Pancreas (tissue), 10 donors: ENCODE data around the gene ZNF740. TPM values are rescaled to one million over a fixed set of nuclear protein-coding genes. Genes with fewer than 3 reads are reported as not detected.
"Not testable (repeated sequence)": the region's sequence is repeated elsewhere in the genome, so short reads cannot be mapped to it uniquely, and the experiment has no call there.

Experiments used
- ATAC-seq, 4 donors: fragments of 200-7000 bp; cut with Tn5 transposase; one replicate each; pipeline versions ENCODE4 v1.8.0 to v1.9.1; 2020; ENCODE audit warnings: mild to moderate bottlenecking in 4 of 4, moderate library complexity in 4 of 4
- DNase-seq, 6 donors: peaks; one replicate each; pipeline ENCODE4 v3.0.0-alpha.2; 2020
- FAIRE-seq: peaks from 2 replicates; lab custom pipeline; 2012; peaks lifted over from hg19 to GRCh38; lab: Jason Lieb, UNC
- H3K27ac ChIP-seq, 4 donors: fragments of 200-600 bp; sonication (generic); 1 replicate in 3 of 4; 2 replicates in 1 of 4; pipeline versions ENCODE4 v1.5.0 to v1.8.0; 2020
- H3K27me3 ChIP-seq, 4 donors: fragments of 200-600 bp; one replicate each; pipeline ENCODE4 v1.8.0; 2021
- H3K36me3 ChIP-seq, 3 donors: fragments of 200-600 bp; sonication (generic) in 1 of 3; one replicate each; pipeline versions ENCODE4 v1.5.0 to v1.8.0; 2020 to 2021
- H3K4me1 ChIP-seq, 3 donors: fragments of 200-600 bp; one replicate each; pipeline ENCODE4 v1.8.0; 2021
- H3K4me3 ChIP-seq, 4 donors: fragments of 200-600 bp; sonication (generic) in 2 of 4; one replicate each; pipeline versions ENCODE4 v1.5.0 to v1.8.0; 2020 to 2021
- H3K9me3 ChIP-seq, 4 donors: fragments of 200-600 bp; one replicate each; pipeline ENCODE4 v1.8.0; 2021
- WGBS, 2 donors: extraction: QIAGEN DNeasy Blood & Tissue Kit; methylation state at CpG; one replicate each; pipeline ENCODE4 v1.1.7; 2013; 5-methylcytosine and 5-hydroxymethylcytosine counted together
- intact Hi-C, 3 donors: fragments of 100-400 bp; cut with DNase I; formaldehyde crosslinking; loops; one replicate each; pipeline versions ENCODE4 v1.11.1 to v1.14.2; 2022
- polyA plus RNA-seq, 2 donors: library from polyadenylated mRNA; stranded (reverse); fragments of 200-250 nt; gene quantifications; one replicate each; pipeline ENCODE4 v1.2.3, GENCODE V29; 2013
- total RNA-seq, 6 donors: library from RNA; stranded (reverse); fragmentation: NEBNext Ultra II Directional in 4 of 6; extraction: Animal tissue kit (Norgen Biotek cat#: 25700) in 4 of 6; gene quantifications; one replicate each; pipeline versions ENCODE4 v1.2.1 to v1.2.4, GENCODE V29; 2021 to 2023
- TF ChIP-seq, protein P1 (sequence below), 4 donors: fragments of 200-600 bp; sonication (generic) in 3 of 4; IDR thresholded peaks; one replicate each; pipeline versions ENCODE4 v1.5.0 to v1.8.0; 2021; ENCODE audit warnings: antibody characterized with exemption in 4 of 4
- donor health status: healthy with polysubstance abuse.
- donor health status: DM: no; HTN: no; CAD: no; lungs with moderate emphysema.
- donor health status: DM: no; HTN: no; CAD: no.
- donor health status: control.
- donor health status: control.
- donor health status: Bipolar disorder and iron deficiency.
- donor health status: DM: yes; HTN: yes; CAD: no.
- donor health status: DM: no; HTN: no; CAD: no.
- donor health status: DM: no; HTN: no; CAD: no.
- donor health status: DM: yes; HTN: yes; CAD: no.

Gene ZNF740
- total and polyA plus RNA-seq, 8 donors = 5.2 to 33.1 (median 17.8) TPM

- H3K4me1 ChIP-seq = no peaks in the 10 kb centered on the region
- no peaks in the 10 kb centered on the region for H3K9me3 ChIP-seq
- H3K27ac ChIP-seq = no peak overlapping the region
- no peaks in the 10 kb centered on the region for H3K27me3 ChIP-seq
- ATAC-seq (peak; percentile 86 to 100 (median 98)), DNase-seq (peak; percentile 56 to 91 (median 82)), FAIRE-seq (no peak)
- TF ChIP-seq, protein P1, sequence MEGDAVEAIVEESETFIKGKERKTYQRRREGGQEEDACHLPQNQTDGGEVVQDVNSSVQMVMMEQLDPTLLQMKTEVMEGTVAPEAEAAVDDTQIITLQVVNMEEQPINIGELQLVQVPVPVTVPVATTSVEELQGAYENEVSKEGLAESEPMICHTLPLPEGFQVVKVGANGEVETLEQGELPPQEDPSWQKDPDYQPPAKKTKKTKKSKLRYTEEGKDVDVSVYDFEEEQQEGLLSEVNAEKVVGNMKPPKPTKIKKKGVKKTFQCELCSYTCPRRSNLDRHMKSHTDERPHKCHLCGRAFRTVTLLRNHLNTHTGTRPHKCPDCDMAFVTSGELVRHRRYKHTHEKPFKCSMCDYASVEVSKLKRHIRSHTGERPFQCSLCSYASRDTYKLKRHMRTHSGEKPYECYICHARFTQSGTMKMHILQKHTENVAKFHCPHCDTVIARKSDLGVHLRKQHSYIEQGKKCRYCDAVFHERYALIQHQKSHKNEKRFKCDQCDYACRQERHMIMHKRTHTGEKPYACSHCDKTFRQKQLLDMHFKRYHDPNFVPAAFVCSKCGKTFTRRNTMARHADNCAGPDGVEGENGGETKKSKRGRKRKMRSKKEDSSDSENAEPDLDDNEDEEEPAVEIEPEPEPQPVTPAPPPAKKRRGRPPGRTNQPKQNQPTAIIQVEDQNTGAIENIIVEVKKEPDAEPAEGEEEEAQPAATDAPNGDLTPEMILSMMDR (IDR thresholded peaks at IDR 0.05) = peak; percentile 86 to 94 (median 88)
- H3K4me3 ChIP-seq = no peak overlapping the region
- H3K36me3 ChIP-seq = no peaks in the 10 kb centered on the region
- intact Hi-C loops = no loop called here
- 13 to 16% methylated on average over 14 of the region's 14 CpGs for WGBS, 2 donors
These were observed 21.2 kb upstream of the ZNF740 start for GRCh38 chr12:53159195-53159839.

GRCh38 chr12:53160000-53160399, 20.5 kb upstream of the ZNF740 start:
- WGBS, 2 donors = 79 to 83% methylated on average over 16 of the region's 16 CpGs
- H3K27me3 ChIP-seq = no peaks in the 10 kb centered on the region
- no peaks in the 10 kb centered on the region for H3K4me1 ChIP-seq
- DNase-seq = peak in 1 of 6 donors; percentile 21
- no peak for FAIRE-seq
- H3K36me3 ChIP-seq = no peaks in the 10 kb centered on the region
- no peaks in the 10 kb centered on the region for H3K9me3 ChIP-seq
- H3K4me3 ChIP-seq = no peak overlapping the region
- peak in 1 of 4 donors; percentile 12 for ATAC-seq
- intact Hi-C loops = loop anchor here in 1 of 3 donors (5.0 kb wide), 1 partner anchor 37 kb away; no protein-coding TSS in a partner anchor
- H3K27ac ChIP-seq = no peak overlapping the region
- TF ChIP-seq, protein P1 (IDR thresholded peaks at IDR 0.05) = no peak

- H3K9me3 ChIP-seq = no peaks in the 10 kb centered on the region
- TF ChIP-seq, protein P1 (IDR thresholded peaks at IDR 0.05) = no peak
- ATAC-seq (no peak), DNase-seq (no peak), FAIRE-seq (no peak)
- no peak overlapping the region for H3K27ac ChIP-seq
- intact Hi-C loops = loop anchor here in 1 of 3 donors (5.0 kb wide), 1 partner anchor 37 kb away; no protein-coding TSS in a partner anchor
- no peaks in the 10 kb centered on the region for H3K36me3 ChIP-seq
- no peak overlapping the region for H3K4me3 ChIP-seq
- WGBS, 2 donors = 80 to 96% methylated on average over 2 of the region's 2 CpGs
- no peaks in the 10 kb centered on the region for H3K27me3 ChIP-seq
- no peaks in the 10 kb centered on the region for H3K4me1 ChIP-seq
These were observed 19.8 kb upstream of the ZNF740 start for GRCh38 chr12:53160673-53161072.

DNA sequence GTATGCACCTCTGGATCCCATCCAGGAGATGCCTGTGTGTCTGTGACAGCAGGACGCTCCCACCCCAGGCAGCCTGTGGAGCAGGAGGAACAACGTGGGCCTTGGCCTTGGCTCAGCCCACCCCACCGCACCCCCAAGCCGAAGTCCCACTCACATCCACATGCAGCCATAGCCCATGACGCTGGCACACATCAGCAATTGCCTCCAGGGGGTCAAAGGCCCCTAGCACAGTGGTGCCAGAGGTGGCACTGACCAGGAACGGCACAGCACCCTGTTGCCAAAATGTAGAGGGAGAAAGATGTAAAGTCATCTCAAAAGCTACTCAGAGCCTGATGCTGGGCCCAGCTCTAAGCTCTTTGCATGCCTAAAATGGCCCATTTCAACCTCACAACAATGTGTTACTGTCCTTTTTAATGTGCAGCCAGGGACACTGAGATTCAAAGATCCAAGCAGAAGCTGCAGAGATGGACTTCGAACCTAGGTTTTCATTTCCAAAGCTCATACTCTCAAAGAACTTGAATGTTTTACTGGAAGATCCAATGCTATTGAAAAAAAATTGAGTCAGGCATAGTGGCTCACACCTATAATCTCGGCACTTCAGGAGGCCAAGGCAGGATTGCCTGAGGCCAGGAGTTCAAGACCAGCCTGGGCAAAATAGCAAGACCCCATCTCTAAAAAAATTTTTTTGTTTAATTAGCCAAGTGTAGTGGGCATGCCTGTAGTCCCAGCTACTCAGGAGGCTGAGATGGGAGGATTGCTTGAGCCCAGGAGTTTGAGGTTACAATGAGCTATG, 19.2 kb upstream of the ZNF740 start:
- FAIRE-seq (no peak), ATAC-seq (no peak), DNase-seq (no peak)
- intact Hi-C loops = loop anchor here in 1 of 3 donors (5.0 kb wide), 1 partner anchor 36 kb away; no protein-coding TSS in a partner anchor
- Histone ChIP-seq H3K27me3 (no peaks in the 10 kb centered on the region), H3K4me3 (no peak overlapping the region), H3K36me3 (no peaks in the 10 kb centered on the region), H3K27ac (no peak overlapping the region), H3K9me3 (no peaks in the 10 kb centered on the region), H3K4me1 (no peaks in the 10 kb centered on the region)
- TF ChIP-seq, protein P1 (IDR thresholded peaks at IDR 0.05) = no peak
- 90% methylated on average over 8 of the region's 8 CpGs for WGBS, 2 donors

DNA sequence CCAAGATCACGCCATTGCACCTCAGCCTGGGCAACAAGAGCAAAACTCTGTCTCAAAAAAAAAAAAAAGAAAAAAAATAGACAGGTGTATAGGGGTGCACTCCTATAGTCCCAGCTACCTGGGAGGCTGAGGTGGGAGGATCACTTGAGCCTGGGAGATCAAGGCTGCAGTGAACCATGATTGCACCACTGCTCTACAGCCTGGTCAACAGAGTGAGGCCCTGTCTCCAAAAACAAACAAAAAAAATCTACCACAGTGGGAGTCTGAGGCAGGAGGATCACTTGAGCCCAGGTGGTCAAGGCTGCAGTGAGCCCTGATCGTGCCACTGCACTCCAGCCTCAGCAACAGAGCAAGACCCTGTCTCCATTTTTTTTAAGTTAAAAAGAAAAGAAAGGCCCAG, 17.5 kb upstream of the ZNF740 start:
- H3K27me3 ChIP-seq, H3K4me3 ChIP-seq, ATAC-seq, H3K27ac ChIP-seq, H3K36me3 ChIP-seq, H3K4me1 ChIP-seq, FAIRE-seq, DNase-seq, H3K9me3 ChIP-seq: not testable (repeated sequence)
- intact Hi-C loops = loop anchor here in 1 of 3 donors (5.0 kb wide), 1 partner anchor 34 kb away; no protein-coding TSS in a partner anchor
- WGBS, 2 donors = 98 to 100% methylated on average over 2 of the region's 2 CpGs
